ENCODE data around the gene CBR1. TPM values are rescaled to one million over a fixed set of nuclear protein-coding genes. Genes with fewer than 3 reads are reported as not detected.

CBR1 gene
- total and polyA plus RNA-seq, 2 of the 13 experiments (the other 11 are each of a cell fraction or from before 2014, with no cell fraction given), result 33.7 to 38.7 TPM

- peak; percentile 57; the same call in 1 of the 2 replicates for TF ChIP-seq AHDC1 (CRISPR knock-in tag; IDR thresholded peaks at IDR 0.05; ENCODE audit: borderline replicate concordance)
- 0 out of 2 replicates have a peak, but pooled peaks have one; percentile 44 for TF ChIP-seq HDAC1 (CRISPR knock-in tag; IDR thresholded peaks at IDR 0.05)
- TF ChIP-seq ZSCAN9 (CRISPR knock-in tag; IDR thresholded peaks at IDR 0.05; ENCODE audit: borderline replicate concordance), result 0 out of 2 replicates have a peak, but pooled peaks have one; percentile 50
- TF ChIP-seq ZNF367 (CRISPR knock-in tag; IDR thresholded peaks at IDR 0.05; ENCODE audit: borderline replicate concordance), result no peak
- peak; percentile 61; the same call in 1 of the 2 replicates for TF ChIP-seq PATZ1 (CRISPR knock-in tag; IDR thresholded peaks at IDR 0.05)
- 0 out of 2 replicates have a peak, but pooled peaks have one; percentile 51 for TF ChIP-seq MEIS2 (CRISPR knock-in tag; IDR thresholded peaks at IDR 0.05)
- no peak for TF ChIP-seq MXD3 (CRISPR knock-in tag; IDR thresholded peaks at IDR 0.05)
- no peak for TF ChIP-seq ZBTB38 (CRISPR knock-in tag; IDR thresholded peaks at IDR 0.05)
- TF ChIP-seq FOXK1 (CRISPR knock-in tag; IDR thresholded peaks at IDR 0.05; ENCODE audit: borderline replicate concordance, low read depth), result peak; percentile 84; the same call in 1 of the 2 replicates
- 0 out of 2 replicates have a peak, but pooled peaks have one; percentile 30 for TF ChIP-seq ZNF430 (CRISPR knock-in tag; IDR thresholded peaks at IDR 0.05)
- peak; percentile 39; the same call in 1 of the 2 replicates for TF ChIP-seq KAT8 (CRISPR knock-in tag; IDR thresholded peaks at IDR 0.05)
- no peak for TF ChIP-seq ZNF577 (CRISPR knock-in tag; IDR thresholded peaks at IDR 0.05; ENCODE audit: borderline replicate concordance, low read depth)
- peak; percentile 53 for TF ChIP-seq HDAC2 (CRISPR knock-in tag; IDR thresholded peaks at IDR 0.05)
- no peak for TF ChIP-seq PAWR (CRISPR knock-in tag; IDR thresholded peaks at IDR 0.05; ENCODE audit: borderline replicate concordance)
- TF ChIP-seq ARID5B (CRISPR knock-in tag; IDR thresholded peaks at IDR 0.05), result peak; percentile 91
- peak; percentile 61; the same call in 1 of the 2 replicates for TF ChIP-seq ZMYM3 (CRISPR knock-in tag; IDR thresholded peaks at IDR 0.05)
- TF ChIP-seq ZNF775 (CRISPR knock-in tag; IDR thresholded peaks at IDR 0.05; ENCODE audit: borderline replicate concordance), result no peak
- TF ChIP-seq ZNF138 (CRISPR knock-in tag; IDR thresholded peaks at IDR 0.05; ENCODE audit: low read depth), result no peak
- TF ChIP-seq ZNF564 (CRISPR knock-in tag; IDR thresholded peaks at IDR 0.05), result peak; percentile 99
Observed at GRCh38 chr21:36073181-36073580, 3.4 kb downstream of the CBR1 start (continued).
